Forelimb muscle (tissue), 1 donor: ENCODE results near the gene PRKCA. TPM values are rescaled to one million over a fixed set of nuclear protein-coding genes. Genes with fewer than 3 reads are reported as not detected.
"Not testable (repeated sequence)": the region's sequence is repeated elsewhere in the genome, so short reads cannot be mapped to it uniquely, and the experiment has no call there.

Experiments
- DNase-seq: peaks from one replicate; pipeline ENCODE4 v3.0.0-alpha.2; 2013; ENCODE audit warnings: low read depth
- polyA plus RNA-seq: library from polyadenylated mRNA; unstranded; fragments of 120-200 nt; gene quantifications from one replicate; pipeline ENCODE4 v1.2.1, GENCODE V29; 2013; ENCODE audit not compliant: insufficient read length

PRKCA gene
- polyA plus RNA-seq, 1 donor: 2.4 TPM

- DNase-seq: no peak
These were observed 24.1 kb downstream of the PRKCA start for GRCh38 chr17:66326476-66327047.

DNA sequence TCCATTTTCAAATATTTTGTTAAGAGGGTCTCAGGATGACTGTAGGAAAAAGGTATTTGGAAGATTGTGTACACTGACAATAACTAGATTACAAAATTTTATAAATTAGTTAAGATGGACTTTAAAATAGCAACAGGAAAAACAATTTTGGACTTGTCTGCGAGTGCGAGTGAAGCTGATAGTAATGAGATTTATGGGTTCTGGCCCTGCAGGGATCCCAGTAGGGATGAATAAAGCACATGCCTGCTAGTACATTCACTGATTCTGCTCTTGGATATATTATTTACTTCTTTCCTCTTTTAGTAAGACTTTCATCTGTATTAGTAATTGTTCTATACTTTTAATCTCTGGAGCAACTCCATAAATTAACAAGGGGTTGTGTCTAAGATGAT, 28.2 kb downstream of the PRKCA start:
- no peak for DNase-seq

- no peak for DNase-seq
These were observed 28.8 kb downstream of the PRKCA start for GRCh38 chr17:66331038-66331816.

- DNase-seq: no peak
These were observed 33.4 kb downstream of the PRKCA start for GRCh38 chr17:66335797-66336196.

DNA sequence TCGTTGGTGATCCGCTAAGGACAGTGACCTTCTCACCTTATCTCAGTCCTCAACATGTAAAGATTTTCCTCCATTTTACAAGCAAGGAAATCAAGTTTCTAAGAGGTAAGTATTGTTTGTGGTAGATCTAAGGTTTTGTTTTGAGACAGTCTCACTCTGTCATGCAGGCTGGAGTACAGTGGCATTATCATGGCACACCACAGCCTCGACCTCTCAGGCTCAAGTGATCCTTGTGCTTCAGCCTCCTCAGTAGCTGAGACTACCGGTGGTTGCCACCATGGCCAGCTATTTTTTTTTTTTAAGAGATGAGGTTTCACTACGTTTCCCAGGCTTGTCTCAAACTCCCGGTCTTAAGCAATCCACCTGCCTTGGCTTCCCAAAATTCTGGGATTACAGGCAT, 34.9 kb downstream of the PRKCA start:
- no peak for DNase-seq

- peak; percentile 28 for DNase-seq
These were observed 35.6 kb downstream of the PRKCA start for GRCh38 chr17:66337866-66338485.

- DNase-seq: no peak
These were observed 36.5 kb downstream of the PRKCA start for GRCh38 chr17:66338937-66339336.

GRCh38 chr17:66339561-66339960, 37.1 kb downstream of the PRKCA start:
- DNase-seq: no peak

GRCh38 chr17:66340720-66341119, 38.3 kb downstream of the PRKCA start:
- no peak for DNase-seq

DNA sequence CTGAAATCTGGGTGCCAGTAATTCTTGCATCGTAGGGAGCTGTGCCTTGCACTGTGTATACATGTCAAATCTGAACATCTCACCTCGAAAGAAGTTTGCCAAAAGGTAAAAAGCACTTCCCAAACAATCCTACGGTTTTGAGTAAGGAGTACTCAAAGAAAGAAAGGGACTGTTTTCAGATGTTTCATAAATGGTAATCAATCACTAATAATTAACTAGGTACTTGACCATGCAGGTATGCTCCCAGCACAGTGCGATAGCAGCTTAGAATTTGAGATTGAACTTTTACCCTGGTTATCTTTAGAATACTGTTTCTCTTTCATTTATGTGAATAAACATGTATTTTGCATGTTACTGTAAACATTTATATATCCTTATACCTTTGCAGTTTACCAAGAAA, 39.0 kb downstream of the PRKCA start:
- no peak for DNase-seq

GRCh38 chr17:66342263-66342662, 39.9 kb downstream of the PRKCA start:
- DNase-seq: not testable (repeated sequence)

- no peak for DNase-seq
These were observed 41.2 kb downstream of the PRKCA start for GRCh38 chr17:66343531-66344078.

GRCh38 chr17:66344473-66344872, 42.1 kb downstream of the PRKCA start:
- DNase-seq: no peak

GRCh38 chr17:66345264-66345663, 42.9 kb downstream of the PRKCA start:
- no peak for DNase-seq

DNA sequence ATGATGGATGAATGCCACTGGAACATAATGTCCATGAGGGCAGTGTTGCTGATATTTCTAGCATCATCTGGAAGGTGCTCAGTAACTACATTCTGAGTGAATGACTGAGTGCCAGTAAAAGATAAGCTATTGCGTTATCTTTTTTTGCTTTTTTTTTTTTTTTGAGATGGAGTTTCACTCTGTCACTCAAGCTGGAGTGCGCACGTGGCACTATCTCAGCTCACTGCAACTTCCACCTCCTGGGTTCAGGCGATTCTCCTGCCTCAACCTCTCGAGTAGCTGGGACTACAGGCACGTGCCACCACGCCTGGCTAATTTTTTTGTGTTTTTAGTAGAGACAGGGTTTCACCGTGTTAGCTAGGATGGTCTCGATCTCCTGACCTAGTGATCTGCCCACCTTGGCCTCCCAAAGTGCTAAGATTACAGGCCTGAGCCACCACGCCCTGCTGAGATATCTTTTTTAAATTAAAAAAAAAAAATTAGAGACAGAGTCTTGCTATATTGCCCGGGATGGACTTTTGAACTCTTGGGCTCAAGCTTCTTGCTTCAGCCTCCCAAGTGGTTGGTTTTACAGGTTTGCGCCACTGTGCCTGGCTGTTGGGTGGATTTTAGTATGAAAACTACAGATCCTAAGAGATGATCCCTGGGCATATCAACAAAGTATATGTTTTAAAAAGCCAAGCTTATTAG, 43.7 kb downstream of the PRKCA start:
- not testable (repeated sequence) for DNase-seq

GRCh38 chr17:66347661-66348514, 45.5 kb downstream of the PRKCA start:
- DNase-seq: no peak

DNA sequence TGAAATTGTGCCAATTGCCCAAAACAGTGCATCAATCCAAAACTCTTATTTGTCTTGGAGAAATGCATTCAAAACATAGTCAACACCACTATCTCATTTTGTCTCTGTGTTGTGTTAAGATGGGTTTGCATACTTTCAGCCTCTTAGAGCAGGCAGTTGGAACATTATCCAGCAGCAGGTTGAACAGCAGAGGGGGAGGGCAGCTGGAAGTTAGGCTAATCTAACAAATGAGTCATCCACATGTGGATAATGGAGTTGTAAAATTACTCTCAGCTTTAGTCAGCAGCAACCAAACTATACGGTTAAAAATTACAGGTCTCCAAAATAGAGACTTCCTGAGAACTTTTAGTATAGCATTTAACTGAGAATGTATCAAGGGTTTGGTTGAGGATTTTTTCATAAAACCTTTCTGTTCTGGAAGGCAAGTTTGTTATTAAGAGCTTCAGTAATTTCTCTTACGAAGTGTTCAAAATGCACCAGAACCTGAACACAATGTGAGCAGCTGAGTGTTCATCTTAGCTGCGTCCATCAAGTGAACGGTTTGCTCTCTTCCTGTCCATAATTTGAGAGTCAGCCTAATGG, 46.3 kb downstream of the PRKCA start:
- no peak for DNase-seq

DNA sequence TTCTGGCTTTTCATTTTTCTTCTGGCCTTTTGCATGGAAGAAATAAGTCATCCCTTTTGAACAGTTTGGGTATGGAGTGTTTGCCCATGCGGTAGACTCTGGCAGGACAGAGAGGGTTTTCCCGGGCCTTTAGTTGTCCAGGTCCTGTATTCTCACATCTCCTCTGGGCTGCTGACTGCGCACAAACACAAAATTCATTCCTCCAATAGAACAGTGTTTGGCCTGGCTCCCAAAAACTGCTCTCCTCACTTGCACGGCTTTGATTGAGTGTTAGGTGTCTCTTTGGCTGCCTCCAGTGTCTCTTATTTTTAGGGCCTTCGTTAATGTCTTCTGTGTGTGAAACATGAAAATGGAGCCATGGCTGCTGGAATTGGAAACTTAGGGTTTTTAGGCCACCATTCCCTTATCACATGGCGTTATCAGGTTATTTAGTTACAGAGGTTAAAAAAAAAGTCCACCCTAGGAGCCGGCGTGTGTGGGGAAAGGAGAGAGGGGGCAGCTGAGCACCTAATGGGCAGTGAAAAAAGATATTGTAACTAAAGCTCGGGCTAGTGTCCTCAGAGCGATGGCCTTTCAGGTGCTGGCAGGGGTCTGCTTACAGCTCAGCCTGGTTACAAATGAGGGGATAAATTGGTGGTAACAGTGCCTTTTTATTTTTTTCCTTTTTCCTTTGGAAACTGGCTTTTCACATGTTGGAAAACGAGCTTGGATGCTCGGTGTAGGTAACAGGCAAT, 47.3 kb downstream of the PRKCA start:
- DNase-seq: no peak

DNA sequence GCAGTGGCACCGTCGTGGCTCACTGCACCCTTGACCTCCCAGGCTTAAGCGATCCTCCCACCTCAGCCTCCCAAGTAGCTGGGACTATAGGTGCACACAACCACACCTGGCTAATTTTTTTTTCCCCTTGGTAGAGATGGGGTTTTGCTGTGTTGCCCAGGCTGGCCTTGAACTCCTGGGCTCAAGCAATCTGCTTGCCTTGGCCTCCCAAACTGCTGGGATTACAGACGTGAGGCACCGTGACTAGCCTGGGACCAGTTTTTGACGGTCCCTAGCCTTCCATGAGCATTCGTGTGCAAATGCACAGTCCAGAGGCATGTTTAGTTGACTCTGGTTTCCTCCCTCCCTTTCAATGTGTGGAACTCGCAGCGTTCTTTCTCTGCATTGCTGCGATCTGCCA, 48.2 kb downstream of the PRKCA start:
- not testable (repeated sequence) for DNase-seq

GRCh38 chr17:66351033-66351432, 48.6 kb downstream of the PRKCA start:
- DNase-seq: no peak
